Endometrial microvascular endothelial cells (primary cell): ENCODE measurements around the gene CRTC2. TPM values are rescaled to one million over a fixed set of nuclear protein-coding genes. Genes with fewer than 3 reads are reported as not detected.

Source experiments
- in situ Hi-C: cut with HindIII; loops from 2 replicates; pipeline ENCODE4 v1.10.0; 2017; ENCODE audit warnings: low sequenced_read_pairs, low pct_unique_long_range_greater_than_20kb; ENCODE audit errors: inconsistent ontology term
- total RNA-seq: library from RNA; depleted of rRNA; stranded (reverse); fragments of >200 nt; gene quantifications from one replicate; pipeline ENCODE4 v1.2.3, GENCODE V29; 2015; ENCODE audit errors: inconsistent ontology term

CRTC2 gene
- total RNA-seq, 1 donor from 2014 or later = 17.7 TPM

- in situ Hi-C loops = no loop called here
These were observed 1.3 kb downstream of the CRTC2 start for GRCh38 chr1:153956997-153957715.

DNA sequence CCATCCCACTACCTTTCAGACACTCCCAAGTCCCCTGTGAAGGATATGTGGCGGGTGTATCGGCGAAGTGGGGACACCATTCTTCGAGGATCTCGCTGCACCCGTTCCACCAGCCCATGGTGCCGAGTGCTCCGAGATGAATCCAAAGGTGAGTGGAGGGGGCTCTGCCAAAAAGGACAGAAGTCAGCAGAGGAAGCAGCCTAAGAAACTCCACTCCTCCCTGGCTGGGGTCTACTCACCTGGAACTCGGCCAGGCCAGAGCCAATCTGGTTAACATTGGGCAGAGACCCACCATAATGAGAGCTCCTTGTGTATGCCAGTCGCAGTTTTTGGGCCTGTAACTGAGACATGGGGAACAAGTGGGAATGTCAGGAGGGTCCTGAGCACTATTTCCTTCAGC lies 3.6 kb downstream of the CRTC2 start:
- in situ Hi-C loops = no loop called here

- in situ Hi-C loops = no loop called here
These were observed 4.5 kb downstream of the CRTC2 start for GRCh38 chr1:153953859-153954365.

GRCh38 chr1:153951801-153952200 lies 6.6 kb downstream of the CRTC2 start:
- in situ Hi-C loops = no loop called here

DNA sequence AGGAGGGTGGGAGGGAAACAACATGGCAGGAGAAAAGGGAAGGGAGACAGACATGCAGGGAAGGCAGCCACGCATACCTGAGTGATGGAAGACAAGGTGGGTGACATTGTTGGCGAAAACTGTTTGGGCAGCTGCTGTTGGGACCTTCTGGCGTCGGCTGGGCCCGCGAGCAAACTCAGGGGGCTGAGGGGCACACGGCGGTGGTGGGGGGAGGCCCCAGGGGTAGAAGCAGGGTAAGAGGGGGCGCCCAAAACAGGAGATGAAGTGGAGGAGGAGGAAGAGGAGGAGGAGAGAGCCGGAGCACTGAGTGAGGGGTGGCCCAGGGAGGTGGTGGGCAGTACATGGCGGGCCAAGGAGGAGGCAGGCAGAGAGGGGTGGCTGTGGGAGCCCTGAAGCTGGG lies 7.2 kb downstream of the CRTC2 start:
- in situ Hi-C loops = no loop called here

DNA sequence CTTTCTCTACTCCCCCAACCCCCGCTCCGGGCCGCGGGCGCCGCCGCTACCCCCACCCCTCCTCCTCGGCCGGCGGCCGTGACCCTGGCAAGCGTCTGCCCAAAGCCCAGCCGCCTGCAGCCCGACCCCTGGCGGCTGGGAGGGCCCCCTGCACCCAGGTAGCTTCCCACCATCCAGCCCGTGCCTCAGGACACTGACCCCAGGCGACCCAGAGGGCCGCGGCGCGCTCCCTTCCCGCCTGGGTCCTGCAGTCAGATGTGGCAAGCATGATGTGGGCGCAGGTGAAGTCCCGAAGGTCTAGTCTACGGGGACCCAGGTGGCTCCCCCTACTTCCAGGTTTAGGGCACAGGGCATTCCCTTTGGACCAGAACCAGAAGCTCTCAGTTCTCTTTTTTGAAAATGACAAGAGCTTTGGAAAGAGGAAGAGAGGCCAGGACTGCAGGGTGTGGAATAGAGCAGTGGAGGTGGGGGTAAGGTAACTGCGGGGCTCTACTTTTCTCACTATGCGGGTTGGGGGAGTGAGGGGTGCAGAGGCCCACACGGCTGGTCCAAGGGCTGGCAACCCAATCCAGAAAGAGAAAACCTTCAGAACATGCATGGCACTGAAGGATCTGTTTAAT lies 11.7 kb downstream of the CRTC2 start, which contains the start of gene DENND4B:
DENND4B (minus strand) TSS at position 97 of the 620 bp plus-strand sequence. CDS start 2,344 bp downstream, outside the sequence.
- in situ Hi-C loops = no loop called here

DNA sequence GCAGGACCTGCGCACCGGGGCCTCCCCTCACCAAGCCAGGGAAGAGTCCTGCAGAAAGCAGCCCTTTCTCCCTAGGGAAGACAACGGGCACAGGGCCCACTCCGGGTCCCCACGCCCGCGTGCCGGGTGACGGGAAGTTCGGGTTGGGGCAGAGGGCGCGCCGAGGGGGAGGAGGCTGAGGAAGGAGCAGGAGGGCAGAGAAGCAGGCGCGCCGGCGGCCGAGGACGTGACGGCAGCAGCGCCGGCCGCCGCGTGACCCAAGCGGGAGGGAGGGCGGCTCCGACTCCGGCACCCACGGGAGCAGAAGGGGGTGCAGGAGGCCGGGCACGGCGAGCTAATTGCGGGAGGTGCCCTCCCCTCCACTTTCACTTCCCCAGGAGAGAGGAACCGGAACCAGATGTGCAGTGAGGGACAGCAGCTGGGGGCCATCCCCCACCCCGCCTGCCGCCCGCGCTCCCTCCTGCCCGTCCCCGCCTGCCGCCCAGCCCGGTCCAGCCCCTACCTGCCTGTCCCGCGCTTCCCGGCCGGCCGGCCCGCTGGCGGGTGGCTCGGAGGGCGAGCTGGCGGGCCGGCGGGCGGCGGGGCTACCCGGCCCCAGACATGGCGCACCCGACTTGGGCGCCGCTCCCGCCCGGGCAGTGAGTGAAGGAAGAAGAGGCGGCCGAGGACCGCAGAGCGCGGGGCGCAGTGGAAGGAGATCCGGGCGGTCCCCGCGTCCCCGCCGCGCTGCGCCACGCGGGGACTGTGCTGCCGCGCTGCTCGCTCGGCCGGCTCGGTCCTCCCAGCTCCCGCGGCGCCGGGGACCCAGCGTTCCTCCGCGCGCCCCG lies 12.4 kb downstream of the CRTC2 start:
- in situ Hi-C loops = no loop called here

DNA sequence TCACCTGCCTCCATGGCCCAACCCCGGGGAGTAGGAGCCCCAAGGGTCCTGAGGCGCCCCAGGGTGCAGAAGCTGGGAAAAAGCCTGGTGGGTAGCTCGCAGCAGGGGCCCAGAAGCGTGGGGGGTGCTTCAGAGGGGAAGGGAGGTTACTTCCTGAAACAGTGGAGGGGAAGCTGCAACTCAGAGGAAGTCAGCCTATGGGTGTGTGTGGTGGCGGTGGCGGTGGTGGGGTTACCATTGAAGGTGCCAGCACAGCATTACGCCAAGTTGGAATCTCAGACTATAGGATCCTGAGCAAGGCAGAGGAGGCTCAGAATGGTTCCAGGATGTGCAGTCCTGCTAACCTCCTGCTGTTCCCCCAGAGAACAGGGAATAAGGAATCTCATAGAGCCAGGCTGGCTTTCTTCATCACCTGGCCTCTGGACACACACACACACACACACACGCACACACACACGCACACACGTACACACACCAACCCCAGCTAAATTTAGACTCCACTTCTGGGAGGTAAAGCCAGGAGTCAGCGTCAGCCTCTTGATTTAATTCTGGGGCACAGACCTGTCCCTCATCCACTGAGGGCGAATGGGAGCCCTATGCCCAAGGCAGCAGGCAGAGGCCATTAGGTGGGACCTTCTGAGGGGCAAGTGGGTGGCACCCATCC lies 13.1 kb downstream of the CRTC2 start:
- in situ Hi-C loops = no loop called here

DNA sequence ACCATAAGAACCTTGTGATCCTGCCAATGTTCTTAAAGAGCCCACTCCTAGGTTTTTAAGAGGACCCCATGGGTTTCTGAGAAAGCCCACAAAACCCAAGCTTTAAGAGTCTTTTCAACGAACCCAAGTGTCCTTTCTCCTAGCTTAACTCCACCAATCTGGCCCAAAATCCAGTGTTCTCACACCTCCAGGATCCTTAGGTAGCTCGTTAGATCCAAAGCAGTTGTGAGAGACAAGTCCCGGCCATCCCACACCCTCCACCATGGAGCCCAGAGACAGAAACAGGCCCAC lies 13.6 kb downstream of the CRTC2 start:
- in situ Hi-C loops = no loop called here

- in situ Hi-C loops = no loop called here
These were observed 14.2 kb downstream of the CRTC2 start for GRCh38 chr1:153944005-153944826.

DNA sequence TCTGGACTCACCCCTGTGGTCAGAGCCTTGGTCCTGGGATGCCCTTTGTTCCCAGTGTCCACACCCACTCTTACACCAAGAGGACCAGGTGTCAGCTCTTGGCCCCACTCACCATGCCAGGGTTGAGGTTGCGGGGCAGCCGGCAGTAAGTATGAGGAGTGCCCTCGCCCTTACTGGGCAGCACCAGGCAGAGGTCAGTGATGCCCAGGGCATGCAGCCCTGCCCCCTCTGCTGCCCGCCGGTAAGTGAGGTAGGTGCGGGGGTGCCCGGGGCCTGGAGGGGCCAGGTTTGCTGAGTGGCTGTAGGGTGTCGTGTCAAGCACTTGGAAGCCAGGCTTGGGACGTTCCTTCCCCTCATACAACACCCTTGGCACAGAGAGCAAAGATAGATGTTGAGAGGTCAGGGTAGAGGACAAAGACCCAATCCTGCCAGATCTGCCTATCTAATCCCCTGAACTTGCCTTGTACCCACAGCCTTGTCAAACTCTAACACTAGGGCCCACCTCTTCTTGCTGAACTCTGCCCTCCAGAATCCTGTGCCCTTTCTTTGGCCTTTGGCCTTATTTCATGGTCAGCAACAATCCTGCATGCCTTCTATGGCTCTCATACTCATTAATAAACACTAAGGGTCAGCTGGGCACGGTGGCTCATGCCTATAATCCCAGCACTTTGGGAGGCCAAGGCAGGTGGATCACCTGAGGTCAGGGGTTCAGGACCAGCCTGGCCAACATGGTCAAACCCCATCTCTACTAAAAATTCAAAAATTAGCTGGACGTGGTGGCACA lies 15.5 kb downstream of the CRTC2 start:
- in situ Hi-C loops = no loop called here

DNA sequence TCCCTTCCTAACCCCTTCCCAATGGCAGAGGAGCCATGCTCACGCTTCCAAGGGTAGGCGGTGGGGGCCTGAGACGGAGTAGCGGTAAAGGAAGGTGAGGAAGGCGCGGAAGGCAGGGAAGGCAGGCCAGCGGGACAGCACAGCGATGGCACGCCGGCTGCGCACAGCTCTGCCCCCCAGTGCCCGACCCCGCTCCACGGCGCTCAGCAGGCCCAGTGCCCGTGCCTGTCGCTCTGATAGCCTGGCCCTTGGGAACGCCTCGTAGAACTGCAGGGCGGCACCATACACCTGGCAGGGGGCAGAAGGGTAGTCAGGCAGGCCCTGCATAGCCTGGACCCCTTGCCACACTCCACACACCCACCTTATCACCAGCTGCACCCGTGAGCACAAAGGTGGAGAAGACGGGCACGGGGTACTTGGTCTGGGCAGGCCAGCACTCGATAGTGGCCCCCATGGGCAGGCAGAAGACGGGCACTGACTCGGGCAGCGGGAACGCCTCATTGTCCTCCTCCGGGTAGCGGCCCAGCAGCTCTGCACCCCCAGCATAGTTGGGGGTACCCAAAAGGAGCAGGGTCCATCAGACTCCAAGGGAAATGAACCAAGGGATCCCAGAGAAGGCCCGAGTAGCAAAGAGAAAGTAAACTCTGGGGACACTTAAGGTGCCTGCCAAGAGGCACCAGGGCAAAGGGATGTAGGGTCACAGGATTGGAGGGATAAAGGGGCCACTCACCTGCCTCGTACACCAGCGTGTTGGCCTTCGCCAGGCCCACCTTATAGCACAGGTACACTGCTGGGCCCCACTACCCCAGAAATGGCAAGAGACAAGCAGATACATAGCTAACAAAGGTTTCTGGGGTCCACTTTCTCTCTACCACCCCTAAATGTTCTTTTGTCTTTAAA lies 16.3 kb downstream of the CRTC2 start:
- in situ Hi-C loops = no loop called here

DNA sequence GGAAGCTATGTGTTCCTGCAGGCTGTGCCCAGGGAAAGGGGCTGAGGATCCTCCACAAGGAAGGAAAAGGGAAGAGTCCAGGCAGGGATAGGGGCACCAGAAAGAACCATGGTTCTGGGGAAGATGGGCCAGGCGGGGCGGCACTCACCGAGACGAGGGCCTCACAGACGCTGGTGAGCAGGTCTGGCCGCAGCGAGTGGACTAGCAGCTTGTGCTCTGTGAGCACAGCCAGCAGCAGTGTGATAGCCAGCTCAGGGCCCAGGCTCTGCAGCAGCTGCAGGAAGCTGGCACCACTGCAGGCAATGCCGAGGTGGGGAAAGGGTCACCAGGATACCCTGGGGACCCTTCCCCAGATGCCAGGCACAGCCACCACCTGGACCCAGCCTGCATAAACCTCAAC lies 17.7 kb downstream of the CRTC2 start:
- in situ Hi-C loops = no loop called here

GRCh38 chr1:153939476-153939875 lies 18.9 kb downstream of the CRTC2 start:
- in situ Hi-C loops = no loop called here

DNA sequence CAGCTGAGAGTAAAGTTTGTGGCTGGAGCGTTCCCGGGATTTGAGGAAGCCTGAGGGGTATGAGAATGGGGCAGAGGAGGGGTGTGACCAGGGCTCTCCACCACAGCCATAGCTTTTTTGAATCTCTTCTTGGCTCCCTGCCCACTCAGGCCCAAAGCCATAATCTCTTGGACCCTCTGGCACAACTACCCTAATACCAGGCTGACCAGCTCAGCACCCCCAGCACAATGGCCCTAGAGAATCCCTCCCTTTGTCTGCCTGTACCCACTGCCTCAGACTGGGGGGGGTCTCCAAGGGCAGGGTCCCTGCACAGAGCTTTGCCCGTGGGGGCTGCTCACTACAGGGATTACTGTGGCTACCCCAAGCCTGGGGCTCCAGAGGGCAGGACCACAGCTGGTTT lies 19.4 kb downstream of the CRTC2 start:
- in situ Hi-C loops = no loop called here

GRCh38 chr1:153937331-153937730 lies 21.1 kb downstream of the CRTC2 start:
- in situ Hi-C loops = no loop called here
